Measurements from ENCODE around the gene DPP10. TPM values are rescaled to one million over a fixed set of nuclear protein-coding genes. Genes with fewer than 3 reads are reported as not detected.

Gene DPP10
- total RNA-seq, 1 experiment from 2014 or later: not detected

- Mint-ChIP-seq H3K27me3 (ENCODE audit: unreplicated experiment) (no peaks in the 10 kb centered on the region), H3K27ac (ENCODE audit: unreplicated experiment) (no peak overlapping the region), H3K9me3 (ENCODE audit: low read depth, unreplicated experiment) (peaks cover 19% of the 10 kb centered on the region), H3K4me3 (ENCODE audit: low read depth, unreplicated experiment) (no peak overlapping the region), H3K36me3 (ENCODE audit: insufficient read depth, unreplicated experiment) (no peaks in the 10 kb centered on the region), H3K4me1 (ENCODE audit: low read depth, unreplicated experiment) (no peaks in the 10 kb centered on the region)
- no peak for DNase-seq
- no TSS peak for BruUV-seq (replicated peaks)
- no peak for TF ChIP-seq CTCF (IDR thresholded peaks at IDR 0.05; ENCODE audit: unreplicated experiment)
- CTCF ChIA-PET: no interaction called here
- intact Hi-C loops (cut with micrococcal nuclease; ENCODE audit: unreplicated experiment): no loop called here
These were observed 1001.2 kb downstream of the DPP10 start for GRCh38 chr2:115443539-115444185.

GRCh38 chr2:115460008-115460407, 1017.6 kb downstream of the DPP10 start:
- H3K4me3 Mint-ChIP-seq (ENCODE audit: low read depth, unreplicated experiment): no peak overlapping the region
- peaks cover 8% of the 10 kb centered on the region for H3K9me3 Mint-ChIP-seq (ENCODE audit: low read depth, unreplicated experiment)
- H3K4me1 Mint-ChIP-seq (ENCODE audit: low read depth, unreplicated experiment): no peaks in the 10 kb centered on the region
- no peak for TF ChIP-seq CTCF (IDR thresholded peaks at IDR 0.05; ENCODE audit: unreplicated experiment)
- H3K27ac Mint-ChIP-seq (ENCODE audit: unreplicated experiment): no peak overlapping the region
- H3K27me3 Mint-ChIP-seq (ENCODE audit: unreplicated experiment): no peaks in the 10 kb centered on the region
- intact Hi-C loops (cut with micrococcal nuclease; ENCODE audit: unreplicated experiment): no loop called here
- no TSS peak for BruUV-seq (replicated peaks)
- CTCF ChIA-PET: no interaction called here
- no peaks in the 10 kb centered on the region for H3K36me3 Mint-ChIP-seq (ENCODE audit: insufficient read depth, unreplicated experiment)
- DNase-seq: no peak

- no peak for TF ChIP-seq CTCF (IDR thresholded peaks at IDR 0.05; ENCODE audit: unreplicated experiment)
- CTCF ChIA-PET: no interaction called here
- no peaks in the 10 kb centered on the region for H3K27me3 Mint-ChIP-seq (ENCODE audit: unreplicated experiment)
- no peaks in the 10 kb centered on the region for H3K4me1 Mint-ChIP-seq (ENCODE audit: low read depth, unreplicated experiment)
- no peak overlapping the region for H3K27ac Mint-ChIP-seq (ENCODE audit: unreplicated experiment)
- H3K4me3 Mint-ChIP-seq (ENCODE audit: low read depth, unreplicated experiment): no peak overlapping the region
- BruUV-seq (replicated peaks): no TSS peak
- H3K9me3 Mint-ChIP-seq (ENCODE audit: low read depth, unreplicated experiment): peaks cover 9% of the 10 kb centered on the region
- intact Hi-C loops (cut with micrococcal nuclease; ENCODE audit: unreplicated experiment): no loop called here
- H3K36me3 Mint-ChIP-seq (ENCODE audit: insufficient read depth, unreplicated experiment): no peaks in the 10 kb centered on the region
- no peak for DNase-seq
These were observed 1038.3 kb downstream of the DPP10 start for GRCh38 chr2:115480741-115481140.

- Mint-ChIP-seq H3K36me3 (ENCODE audit: insufficient read depth, unreplicated experiment) (no peaks in the 10 kb centered on the region), H3K4me1 (ENCODE audit: low read depth, unreplicated experiment) (no peaks in the 10 kb centered on the region), H3K27me3 (ENCODE audit: unreplicated experiment) (no peaks in the 10 kb centered on the region), H3K9me3 (ENCODE audit: low read depth, unreplicated experiment) (peaks cover 6% of the 10 kb centered on the region), H3K27ac (ENCODE audit: unreplicated experiment) (no peak overlapping the region), H3K4me3 (ENCODE audit: low read depth, unreplicated experiment) (no peak overlapping the region)
- no TSS peak for BruUV-seq (replicated peaks)
- no peak for TF ChIP-seq CTCF (IDR thresholded peaks at IDR 0.05; ENCODE audit: unreplicated experiment)
- intact Hi-C loops (cut with micrococcal nuclease; ENCODE audit: unreplicated experiment): no loop called here
- CTCF ChIA-PET: no interaction called here
- no peak for DNase-seq
These were observed 1039.4 kb downstream of the DPP10 start for GRCh38 chr2:115481842-115482241.
